ENCODE results near the gene CAPN15. TPM values are rescaled to one million over a fixed set of nuclear protein-coding genes. Genes with fewer than 3 reads are reported as not detected.
A peak's percentile ranks its signal among the peaks of the same experiment; 100 is the strongest.

CAPN15 gene
- total and polyA plus RNA-seq, 4 donors = 14.4 to 64.1 (median 38.9) TPM

DNA sequence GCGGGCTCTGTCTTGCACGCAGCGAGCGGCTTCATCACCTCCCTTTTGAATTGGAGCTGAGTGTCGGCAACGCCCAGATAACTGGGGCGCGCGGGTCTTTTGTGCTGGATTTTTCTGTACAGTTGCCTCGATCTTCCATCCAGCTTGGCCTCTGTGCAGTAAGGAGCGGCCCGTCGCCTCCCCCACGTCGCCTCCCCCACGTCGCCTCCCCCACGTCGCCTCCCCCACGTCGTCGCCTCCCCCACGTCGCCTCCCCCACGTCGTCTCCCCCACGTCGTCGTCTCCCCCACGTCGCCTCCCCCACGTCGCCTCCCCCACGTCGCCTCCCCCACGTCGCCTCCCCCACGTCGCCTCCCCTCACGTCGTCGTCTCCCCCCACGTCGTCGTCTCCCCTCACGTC is 17.0 kb downstream of the CAPN15 start:
- Histone ChIP-seq H3K27me3 (ENCODE audit: control insufficient read depth in 3 of 3, insufficient read depth in 3 of 3, low read length in 2 of 3) (no peaks in the 10 kb centered on the region), H3K4me1 (ENCODE audit: control insufficient read depth in 5 of 5, insufficient read depth in 5 of 5, low read length in 5 of 5) (no peaks in the 10 kb centered on the region), H3K4me3 (no peak overlapping the region), H3K27ac (ENCODE audit: low read depth in 1 of 2, low read length in 1 of 2) (no peak overlapping the region), H3K36me3 (ENCODE audit: control insufficient read depth in 4 of 4, insufficient read depth in 4 of 4, low read length in 4 of 4) (peaks cover 0 to 43% (median 6%) of the 10 kb centered on the region in 4 donors), H3K9ac (ENCODE audit: insufficient read depth in 1 of 2, low read length in 2 of 2) (no peak overlapping the region), H3K9me3 (ENCODE audit: control insufficient read depth in 4 of 4, insufficient read depth in 3 of 4, low read length in 3 of 4) (no peaks in the 10 kb centered on the region)
- 93 to 95% methylated on average over 36 to 46 of the region's 46 CpGs for WGBS, 2 donors
- TF ChIP-seq, protein P1, sequence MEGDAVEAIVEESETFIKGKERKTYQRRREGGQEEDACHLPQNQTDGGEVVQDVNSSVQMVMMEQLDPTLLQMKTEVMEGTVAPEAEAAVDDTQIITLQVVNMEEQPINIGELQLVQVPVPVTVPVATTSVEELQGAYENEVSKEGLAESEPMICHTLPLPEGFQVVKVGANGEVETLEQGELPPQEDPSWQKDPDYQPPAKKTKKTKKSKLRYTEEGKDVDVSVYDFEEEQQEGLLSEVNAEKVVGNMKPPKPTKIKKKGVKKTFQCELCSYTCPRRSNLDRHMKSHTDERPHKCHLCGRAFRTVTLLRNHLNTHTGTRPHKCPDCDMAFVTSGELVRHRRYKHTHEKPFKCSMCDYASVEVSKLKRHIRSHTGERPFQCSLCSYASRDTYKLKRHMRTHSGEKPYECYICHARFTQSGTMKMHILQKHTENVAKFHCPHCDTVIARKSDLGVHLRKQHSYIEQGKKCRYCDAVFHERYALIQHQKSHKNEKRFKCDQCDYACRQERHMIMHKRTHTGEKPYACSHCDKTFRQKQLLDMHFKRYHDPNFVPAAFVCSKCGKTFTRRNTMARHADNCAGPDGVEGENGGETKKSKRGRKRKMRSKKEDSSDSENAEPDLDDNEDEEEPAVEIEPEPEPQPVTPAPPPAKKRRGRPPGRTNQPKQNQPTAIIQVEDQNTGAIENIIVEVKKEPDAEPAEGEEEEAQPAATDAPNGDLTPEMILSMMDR (IDR thresholded peaks at IDR 0.05; ENCODE audit: control extremely low read depth, extremely low read depth) = no peak
- ATAC-seq (ENCODE audit: insufficient read depth, low FRiP score) (no peak), DNase-seq (no peak)

DNA sequence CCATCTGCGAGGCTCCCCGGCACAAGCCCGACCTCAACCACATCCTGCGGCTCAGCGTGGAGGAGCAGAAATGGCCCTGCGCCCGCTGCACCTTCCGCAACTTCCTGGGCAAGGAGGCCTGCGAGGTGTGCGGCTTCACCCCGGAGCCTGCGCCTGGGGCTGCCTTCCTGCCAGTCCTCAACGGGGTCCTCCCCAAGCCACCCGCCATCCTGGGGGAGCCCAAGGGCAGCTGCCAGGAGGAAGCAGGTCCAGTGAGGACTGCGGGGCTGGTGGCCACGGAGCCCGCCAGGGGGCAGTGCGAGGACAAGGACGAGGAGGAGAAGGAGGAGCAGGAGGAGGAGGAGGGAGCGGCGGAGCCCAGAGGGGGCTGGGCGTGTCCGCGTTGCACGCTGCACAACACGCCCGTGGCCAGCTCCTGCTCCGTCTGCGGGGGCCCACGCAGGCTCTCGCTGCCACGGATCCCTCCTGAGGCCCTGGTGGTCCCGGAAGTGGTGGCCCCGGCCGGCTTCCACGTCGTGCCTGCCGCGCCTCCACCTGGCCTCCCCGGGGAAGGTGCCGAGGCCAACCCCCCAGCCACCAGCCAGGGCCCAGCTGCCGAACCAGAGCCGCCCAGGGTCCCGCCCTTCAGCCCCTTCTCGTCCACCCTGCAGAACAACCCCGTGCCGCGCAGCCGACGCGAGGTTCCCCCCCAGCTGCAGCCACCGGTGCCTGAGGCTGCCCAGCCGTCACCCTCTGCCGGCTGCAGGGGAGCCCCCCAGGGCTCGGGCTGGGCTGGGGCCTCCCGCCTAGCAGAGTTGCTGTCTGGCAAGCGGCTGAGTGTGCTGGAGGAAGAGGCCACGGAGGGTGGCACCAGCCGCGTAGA is 19.6 kb downstream of the CAPN15 start:
- Histone ChIP-seq H3K9ac (ENCODE audit: insufficient read depth in 1 of 2, low read length in 2 of 2) (no peak overlapping the region), H3K27me3 (ENCODE audit: control insufficient read depth in 3 of 3, insufficient read depth in 3 of 3, low read length in 2 of 3) (no peaks in the 10 kb centered on the region), H3K36me3 (ENCODE audit: control insufficient read depth in 4 of 4, insufficient read depth in 4 of 4, low read length in 4 of 4) (peaks cover 0 to 54% (median 5%) of the 10 kb centered on the region in 4 donors), H3K4me1 (ENCODE audit: control insufficient read depth in 5 of 5, insufficient read depth in 5 of 5, low read length in 5 of 5) (no peaks in the 10 kb centered on the region), H3K4me3 (no peak overlapping the region), H3K9me3 (ENCODE audit: control insufficient read depth in 4 of 4, insufficient read depth in 3 of 4, low read length in 3 of 4) (no peaks in the 10 kb centered on the region), H3K27ac (ENCODE audit: low read depth in 1 of 2, low read length in 1 of 2) (no peak overlapping the region)
- ATAC-seq (ENCODE audit: insufficient read depth, low FRiP score) = no peak
- WGBS, 2 donors = 65 to 74% methylated on average over 52 to 60 of the region's 60 CpGs
- peak; percentile 35 to 50 (median 44) for DNase-seq
- TF ChIP-seq, protein P1 (IDR thresholded peaks at IDR 0.05; ENCODE audit: control extremely low read depth, extremely low read depth) = no peak

GRCh38 chr16:548586-548985 is 21.1 kb downstream of the CAPN15 start:
- Histone ChIP-seq H3K9me3 (ENCODE audit: control insufficient read depth in 4 of 4, insufficient read depth in 3 of 4, low read length in 3 of 4) (no peaks in the 10 kb centered on the region), H3K27me3 (ENCODE audit: control insufficient read depth in 3 of 3, insufficient read depth in 3 of 3, low read length in 2 of 3) (no peaks in the 10 kb centered on the region), H3K4me3 (no peak overlapping the region), H3K9ac (ENCODE audit: insufficient read depth in 1 of 2, low read length in 2 of 2) (no peak overlapping the region), H3K4me1 (ENCODE audit: control insufficient read depth in 5 of 5, insufficient read depth in 5 of 5, low read length in 5 of 5) (no peaks in the 10 kb centered on the region), H3K36me3 (ENCODE audit: control insufficient read depth in 4 of 4, insufficient read depth in 4 of 4, low read length in 4 of 4) (peaks cover 0 to 61% (median 6%) of the 10 kb centered on the region in 4 donors), H3K27ac (ENCODE audit: low read depth in 1 of 2, low read length in 1 of 2) (no peak overlapping the region)
- TF ChIP-seq, protein P1 (IDR thresholded peaks at IDR 0.05; ENCODE audit: control extremely low read depth, extremely low read depth) = no peak
- WGBS, 2 donors = 95% methylated on average over 21 of the region's 21 CpGs
- ATAC-seq (ENCODE audit: insufficient read depth, low FRiP score) (no peak), DNase-seq (no peak)

Measured in lung (tissue), 12 donors.